ENCODE measurements around the gene BEX2.

DNA sequence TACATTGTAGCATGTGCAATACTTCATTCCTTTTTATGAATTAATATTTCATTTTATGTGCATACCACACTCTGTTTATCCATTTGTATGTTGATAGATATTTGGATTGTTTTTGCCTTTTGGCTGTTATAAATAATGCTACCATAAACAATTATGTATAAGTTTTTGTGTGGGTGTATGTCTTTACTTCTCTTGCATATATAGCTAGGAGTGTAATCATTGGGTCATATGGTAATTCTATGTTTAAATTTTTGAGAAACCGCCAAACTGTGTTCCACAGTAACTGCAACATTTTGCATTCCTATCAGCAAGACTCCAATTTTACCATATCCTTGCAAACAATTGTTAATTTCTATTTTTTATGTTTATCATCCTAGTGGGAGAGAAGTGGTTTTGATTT is 31.2 kb downstream of the BEX2 start:
- TF ChIP-seq, protein P1, sequence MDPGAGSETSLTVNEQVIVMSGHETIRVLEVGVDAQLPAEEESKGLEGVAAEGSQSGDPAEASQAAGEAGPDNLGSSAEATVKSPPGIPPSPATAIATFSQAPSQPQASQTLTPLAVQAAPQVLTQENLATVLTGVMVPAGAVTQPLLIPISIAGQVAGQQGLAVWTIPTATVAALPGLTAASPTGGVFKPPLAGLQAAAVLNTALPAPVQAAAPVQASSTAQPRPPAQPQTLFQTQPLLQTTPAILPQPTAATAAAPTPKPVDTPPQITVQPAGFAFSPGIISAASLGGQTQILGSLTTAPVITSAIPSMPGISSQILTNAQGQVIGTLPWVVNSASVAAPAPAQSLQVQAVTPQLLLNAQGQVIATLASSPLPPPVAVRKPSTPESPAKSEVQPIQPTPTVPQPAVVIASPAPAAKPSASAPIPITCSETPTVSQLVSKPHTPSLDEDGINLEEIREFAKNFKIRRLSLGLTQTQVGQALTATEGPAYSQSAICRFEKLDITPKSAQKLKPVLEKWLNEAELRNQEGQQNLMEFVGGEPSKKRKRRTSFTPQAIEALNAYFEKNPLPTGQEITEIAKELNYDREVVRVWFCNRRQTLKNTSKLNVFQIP (CRISPR knock-in tag; IDR thresholded peaks at IDR 0.05; ENCODE audit: borderline replicate concordance, low read depth) = no peak
- TF ChIP-seq ZNF565 (CRISPR knock-in tag; conservative IDR thresholded peaks at IDR 0.05; ENCODE audit: low read depth) (no peak), ZC3H10 (CRISPR knock-in tag; IDR thresholded peaks at IDR 0.05) (no peak), ZFP30 (CRISPR knock-in tag; IDR thresholded peaks at IDR 0.05) (no peak), GLIS3 (CRISPR knock-in tag; IDR thresholded peaks at IDR 0.05) (no peak), BACH2 (CRISPR knock-in tag; IDR thresholded peaks at IDR 0.05; ENCODE audit: borderline replicate concordance) (no peak), ESRRG (CRISPR knock-in tag; IDR thresholded peaks at IDR 0.05) (no peak), ZNF70 (CRISPR knock-in tag; IDR thresholded peaks at IDR 0.05) (no peak), OSR1 (CRISPR knock-in tag; IDR thresholded peaks at IDR 0.05) (no peak), CSDC2 (CRISPR knock-in tag; IDR thresholded peaks at IDR 0.05) (no peak), ZFP3 (CRISPR knock-in tag; IDR thresholded peaks at IDR 0.05) (no peak), ARNTL (CRISPR knock-in tag; IDR thresholded peaks at IDR 0.05; ENCODE audit: borderline replicate concordance, low read depth) (no peak)
- TF ChIP-seq, protein P2, sequence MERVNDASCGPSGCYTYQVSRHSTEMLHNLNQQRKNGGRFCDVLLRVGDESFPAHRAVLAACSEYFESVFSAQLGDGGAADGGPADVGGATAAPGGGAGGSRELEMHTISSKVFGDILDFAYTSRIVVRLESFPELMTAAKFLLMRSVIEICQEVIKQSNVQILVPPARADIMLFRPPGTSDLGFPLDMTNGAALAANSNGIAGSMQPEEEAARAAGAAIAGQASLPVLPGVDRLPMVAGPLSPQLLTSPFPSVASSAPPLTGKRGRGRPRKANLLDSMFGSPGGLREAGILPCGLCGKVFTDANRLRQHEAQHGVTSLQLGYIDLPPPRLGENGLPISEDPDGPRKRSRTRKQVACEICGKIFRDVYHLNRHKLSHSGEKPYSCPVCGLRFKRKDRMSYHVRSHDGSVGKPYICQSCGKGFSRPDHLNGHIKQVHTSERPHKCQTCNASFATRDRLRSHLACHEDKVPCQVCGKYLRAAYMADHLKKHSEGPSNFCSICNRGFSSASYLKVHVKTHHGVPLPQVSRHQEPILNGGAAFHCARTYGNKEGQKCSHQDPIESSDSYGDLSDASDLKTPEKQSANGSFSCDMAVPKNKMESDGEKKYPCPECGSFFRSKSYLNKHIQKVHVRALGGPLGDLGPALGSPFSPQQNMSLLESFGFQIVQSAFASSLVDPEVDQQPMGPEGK (CRISPR knock-in tag; IDR thresholded peaks at IDR 0.05; ENCODE audit: borderline replicate concordance) = no peak
- TF ChIP-seq, protein P3, sequence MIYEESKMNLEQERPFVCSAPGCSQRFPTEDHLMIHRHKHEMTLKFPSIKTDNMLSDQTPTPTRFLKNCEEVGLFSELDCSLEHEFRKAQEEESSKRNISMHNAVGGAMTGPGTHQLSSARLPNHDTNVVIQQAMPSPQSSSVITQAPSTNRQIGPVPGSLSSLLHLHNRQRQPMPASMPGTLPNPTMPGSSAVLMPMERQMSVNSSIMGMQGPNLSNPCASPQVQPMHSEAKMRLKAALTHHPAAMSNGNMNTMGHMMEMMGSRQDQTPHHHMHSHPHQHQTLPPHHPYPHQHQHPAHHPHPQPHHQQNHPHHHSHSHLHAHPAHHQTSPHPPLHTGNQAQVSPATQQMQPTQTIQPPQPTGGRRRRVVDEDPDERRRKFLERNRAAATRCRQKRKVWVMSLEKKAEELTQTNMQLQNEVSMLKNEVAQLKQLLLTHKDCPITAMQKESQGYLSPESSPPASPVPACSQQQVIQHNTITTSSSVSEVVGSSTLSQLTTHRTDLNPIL (CRISPR knock-in tag; IDR thresholded peaks at IDR 0.05; ENCODE audit: low read depth) = no peak
